ENCODE results near the gene CHKA.

Gene CHKA

DNA sequence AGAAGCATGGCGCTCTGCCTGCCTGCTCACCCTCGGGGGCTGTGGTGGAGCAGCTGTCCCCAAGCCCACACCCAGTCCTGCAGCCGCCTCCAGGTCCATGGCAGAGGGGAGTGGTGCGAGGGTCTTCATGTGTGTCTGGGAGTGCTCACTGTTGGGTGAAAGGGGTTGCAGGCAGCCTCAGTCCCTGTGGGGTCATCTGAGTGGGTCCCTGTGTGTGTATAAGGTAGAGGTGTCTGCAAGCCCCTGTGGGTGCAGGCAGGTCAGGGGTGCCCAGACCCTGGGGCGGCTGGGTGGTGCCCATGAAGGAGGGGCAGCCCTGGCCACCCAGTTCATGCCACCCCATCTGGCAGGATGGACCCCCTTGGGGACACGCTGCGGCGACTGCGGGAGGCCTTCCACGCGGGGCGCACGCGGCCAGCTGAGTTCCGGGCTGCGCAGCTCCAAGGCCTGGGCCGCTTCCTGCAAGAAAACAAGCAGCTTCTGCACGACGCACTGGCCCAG is 106.2 kb downstream of the CHKA start:
- TF ChIP-seq, protein P1, sequence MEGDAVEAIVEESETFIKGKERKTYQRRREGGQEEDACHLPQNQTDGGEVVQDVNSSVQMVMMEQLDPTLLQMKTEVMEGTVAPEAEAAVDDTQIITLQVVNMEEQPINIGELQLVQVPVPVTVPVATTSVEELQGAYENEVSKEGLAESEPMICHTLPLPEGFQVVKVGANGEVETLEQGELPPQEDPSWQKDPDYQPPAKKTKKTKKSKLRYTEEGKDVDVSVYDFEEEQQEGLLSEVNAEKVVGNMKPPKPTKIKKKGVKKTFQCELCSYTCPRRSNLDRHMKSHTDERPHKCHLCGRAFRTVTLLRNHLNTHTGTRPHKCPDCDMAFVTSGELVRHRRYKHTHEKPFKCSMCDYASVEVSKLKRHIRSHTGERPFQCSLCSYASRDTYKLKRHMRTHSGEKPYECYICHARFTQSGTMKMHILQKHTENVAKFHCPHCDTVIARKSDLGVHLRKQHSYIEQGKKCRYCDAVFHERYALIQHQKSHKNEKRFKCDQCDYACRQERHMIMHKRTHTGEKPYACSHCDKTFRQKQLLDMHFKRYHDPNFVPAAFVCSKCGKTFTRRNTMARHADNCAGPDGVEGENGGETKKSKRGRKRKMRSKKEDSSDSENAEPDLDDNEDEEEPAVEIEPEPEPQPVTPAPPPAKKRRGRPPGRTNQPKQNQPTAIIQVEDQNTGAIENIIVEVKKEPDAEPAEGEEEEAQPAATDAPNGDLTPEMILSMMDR (IDR thresholded peaks at IDR 0.05): no peak

DNA sequence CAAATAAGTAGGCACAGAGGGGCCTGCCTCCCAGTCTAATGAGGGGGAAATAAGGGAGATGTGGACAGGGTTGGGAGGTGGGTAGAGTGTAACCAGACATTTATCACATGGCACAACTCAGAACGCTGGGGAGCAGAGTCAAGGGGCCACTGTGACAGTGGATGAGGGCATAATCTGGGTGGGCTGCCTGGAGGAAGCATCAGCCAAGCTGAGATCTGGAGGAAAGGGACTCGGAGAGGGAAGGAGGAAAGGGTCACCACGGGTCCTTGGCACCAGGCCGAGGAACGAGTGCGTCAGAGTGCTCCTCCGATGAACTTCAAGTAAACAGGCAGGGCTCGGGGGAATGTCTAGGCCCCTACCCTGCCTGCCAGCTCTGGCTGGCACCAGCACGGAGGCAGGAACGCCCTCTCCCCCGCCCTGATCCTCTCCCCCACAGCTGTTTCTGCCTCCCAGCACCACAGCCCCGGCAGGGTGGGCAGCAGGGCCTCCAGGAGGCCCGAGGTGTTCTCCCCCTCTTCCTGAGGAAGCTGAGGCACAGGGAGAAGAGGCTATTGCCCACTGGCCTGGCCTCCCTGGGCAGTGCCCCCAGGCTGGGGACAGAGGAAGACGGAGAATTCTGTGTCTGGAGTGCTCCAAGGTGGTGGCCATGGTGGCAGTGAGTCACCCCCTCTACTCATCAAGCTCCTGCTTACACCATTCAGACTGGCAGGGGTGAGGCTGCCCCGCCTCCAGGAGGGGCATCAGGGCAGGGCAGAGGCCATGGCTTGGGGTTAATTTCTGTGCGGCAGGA is 106.8 kb downstream of the CHKA start:
- TF ChIP-seq, protein P1 (IDR thresholded peaks at IDR 0.05): no peak

DNA sequence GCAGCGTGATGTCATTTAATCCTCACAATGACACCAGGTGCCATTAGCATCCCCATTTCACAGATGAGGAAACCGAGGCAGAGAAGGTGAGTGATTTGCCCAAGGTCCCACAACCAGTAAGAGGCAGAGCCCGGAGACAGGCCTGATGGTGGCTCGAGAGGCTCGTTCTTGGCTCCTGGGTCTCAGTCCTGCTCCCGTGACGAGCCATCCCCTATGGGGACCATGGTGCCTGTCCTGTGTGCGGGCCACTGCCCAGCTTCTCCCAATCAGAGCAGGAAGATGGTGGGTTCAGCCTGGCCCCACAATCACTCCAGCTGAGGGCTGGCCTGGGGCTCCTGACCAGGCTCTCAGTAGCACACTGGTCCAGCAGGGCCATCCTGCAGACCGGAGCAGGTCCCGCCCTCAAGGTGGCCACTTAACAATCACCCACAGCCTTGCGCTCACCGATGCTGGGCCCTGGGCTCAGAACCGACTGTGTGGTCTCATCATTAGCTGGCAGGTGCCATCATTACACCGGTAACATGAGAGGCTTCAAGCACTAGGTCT is 107.5 kb downstream of the CHKA start:
- TF ChIP-seq, protein P1 (IDR thresholded peaks at IDR 0.05): no peak

DNA sequence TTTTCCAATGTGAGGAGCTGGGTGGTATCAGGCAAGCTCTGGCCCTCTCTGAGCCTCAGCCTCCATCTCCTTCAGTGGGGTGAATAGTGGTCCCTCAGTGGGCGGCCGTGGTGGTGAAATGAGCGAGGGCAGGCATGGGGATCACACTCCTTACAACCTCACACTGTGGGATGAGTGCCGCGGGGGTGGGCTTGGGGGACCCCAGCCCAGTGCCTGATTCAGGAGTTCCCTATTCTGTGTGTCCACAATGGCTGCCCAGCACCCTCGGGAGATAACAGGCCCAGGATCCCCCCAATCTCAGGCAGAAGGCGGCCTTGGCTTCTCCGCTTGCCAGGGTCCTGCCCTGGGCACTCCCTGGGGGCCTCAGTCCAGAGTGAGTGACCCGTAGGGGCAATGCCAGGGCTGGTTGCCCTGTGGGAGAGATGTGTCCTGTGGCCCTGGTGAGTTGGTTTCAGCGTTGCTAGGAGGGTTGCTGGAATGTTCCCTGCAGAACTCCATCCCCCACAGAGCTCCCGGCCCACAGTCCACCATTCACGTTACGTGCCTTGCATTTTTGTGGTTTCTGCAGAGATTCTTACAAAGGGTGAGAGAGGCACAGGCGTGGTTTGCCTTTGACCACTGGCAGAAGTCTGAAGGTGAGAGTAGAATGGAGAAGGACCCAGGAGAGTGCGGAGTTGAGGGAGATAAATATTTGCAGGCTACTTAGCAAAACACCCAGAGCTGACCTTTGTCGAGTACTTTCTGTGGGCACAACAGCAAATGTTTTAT is 108.2 kb downstream of the CHKA start:
- TF ChIP-seq, protein P1 (IDR thresholded peaks at IDR 0.05): no peak

DNA sequence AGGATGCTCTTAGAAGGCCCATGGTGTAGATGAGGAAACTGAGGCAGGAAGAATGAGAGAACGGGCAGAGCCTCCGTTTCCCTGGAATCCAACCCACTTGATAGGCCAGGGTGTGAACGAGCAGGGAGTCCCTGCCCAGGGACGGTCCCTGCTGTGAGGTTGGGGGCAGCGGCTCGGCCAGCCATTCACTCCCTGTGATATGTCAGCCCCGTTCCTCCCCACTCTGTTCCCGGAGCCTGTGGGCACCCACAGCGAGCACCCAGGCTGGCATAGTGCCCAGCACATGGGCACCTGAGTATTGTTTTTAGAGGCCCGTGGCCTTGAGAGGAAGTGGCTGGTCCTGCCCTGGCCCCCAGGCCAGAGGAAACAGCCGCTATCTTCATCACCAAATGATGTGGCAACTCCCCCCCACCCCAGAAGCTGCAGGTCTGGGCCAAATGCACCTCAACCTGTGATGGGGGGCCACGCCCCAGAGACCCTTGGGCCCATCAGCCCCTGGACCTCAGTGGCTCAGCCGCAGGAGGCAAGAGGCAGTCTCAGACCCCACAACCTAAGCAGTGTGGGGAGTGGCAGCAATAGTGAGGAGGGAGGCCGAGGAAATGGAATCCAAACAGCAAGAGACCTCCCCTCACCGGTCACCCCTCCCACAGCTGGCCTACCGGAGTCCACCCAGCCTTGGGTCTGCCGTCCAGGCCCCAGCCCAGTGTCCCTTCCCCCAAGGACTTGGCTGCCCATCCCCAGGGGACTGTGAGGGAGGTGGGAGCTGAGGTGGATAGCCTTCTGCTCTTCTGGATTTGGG is 108.9 kb downstream of the CHKA start:
- TF ChIP-seq, protein P1 (IDR thresholded peaks at IDR 0.05): no peak

DNA sequence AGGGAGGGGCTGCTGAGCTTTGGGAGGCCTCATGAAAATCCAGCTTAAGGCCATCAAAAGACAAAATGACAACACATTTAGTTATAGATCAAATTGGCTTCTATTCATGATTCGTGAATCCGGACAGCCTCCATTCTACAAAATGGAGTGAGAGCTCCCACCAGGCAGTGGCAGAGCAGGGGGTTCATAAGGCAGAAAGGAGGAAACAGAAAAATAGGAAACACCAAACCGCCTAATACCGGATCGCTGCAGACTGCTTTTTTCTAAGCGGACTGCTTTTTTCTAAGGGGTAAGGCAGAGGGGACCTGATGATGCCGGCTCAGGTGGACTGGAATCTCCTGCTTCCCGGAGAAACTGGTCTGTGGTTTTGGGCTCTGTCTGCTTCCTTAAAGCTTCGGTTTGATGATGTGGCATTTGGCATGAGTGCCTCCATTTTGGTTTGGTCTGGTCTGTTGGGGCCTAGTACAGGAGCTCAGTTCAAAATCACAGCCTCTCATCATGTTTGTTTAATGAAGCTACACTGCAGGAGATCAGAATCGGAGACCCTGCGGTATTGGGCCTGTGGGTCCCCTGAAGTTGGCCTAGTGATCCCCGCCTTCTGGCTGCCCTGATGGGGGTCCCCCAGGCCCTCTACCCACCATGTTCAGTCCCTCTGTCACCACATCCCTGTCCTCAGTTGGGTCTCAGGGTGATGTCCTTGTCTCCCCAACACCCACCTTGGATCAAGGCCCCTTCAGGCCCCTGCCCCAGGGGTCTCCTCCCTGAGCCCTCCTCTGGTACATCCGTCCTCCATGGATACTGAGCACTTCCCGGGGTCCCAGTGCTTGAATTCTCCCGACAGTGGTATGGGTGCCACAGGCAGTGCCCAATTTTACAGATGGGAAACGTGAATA is 109.9 kb downstream of the CHKA start:
- TF ChIP-seq, protein P1 (IDR thresholded peaks at IDR 0.05): no peak
